GM12801 (cell line): ENCODE results near the gene MYMX.

Experiments
- CTCF ChIP-seq: IDR thresholded peaks from one replicate; pipeline ENCODE4 v1.5.1; 2011; ENCODE audit warnings: control low read depth; ENCODE audit not compliant: insufficient read length; ENCODE audit errors: extremely low read depth

MYMX gene

GRCh38 chr6:44254191-44255104 is 37.7 kb downstream of the MYMX start:
- TF ChIP-seq CTCF: no peak

- no peak for TF ChIP-seq CTCF
These were observed 38.5 kb downstream of the MYMX start for GRCh38 chr6:44255105-44255808.

- TF ChIP-seq CTCF: no peak
These were observed 39.4 kb downstream of the MYMX start for GRCh38 chr6:44255871-44256774.

GRCh38 chr6:44256775-44257024 is 40.0 kb downstream of the MYMX start:
- no peak for TF ChIP-seq CTCF

- TF ChIP-seq CTCF: no peak
These were observed 40.5 kb downstream of the MYMX start, which contains the start of gene SLC35B2 for GRCh38 chr6:44257025-44257752. TSS of gene SLC35B2 (minus strand) at chr6:44257528. CDS start at chr6:44257410, 118 bp downstream.

- TF ChIP-seq CTCF: no peak
These were observed 41.1 kb downstream of the MYMX start for GRCh38 chr6:44257753-44258324.
